GM18498 (cell line): ENCODE measurements around the gene BNIP5.

ENCODE experiments used
- ATAC-seq: cut with Tn5 transposase; IDR thresholded peaks from one replicate; pipeline ENCODE4 v1.9.1; 2021; ENCODE audit warnings: mild to moderate bottlenecking, moderate library complexity; ENCODE audit not compliant: unreplicated experiment

Gene BNIP5

GRCh38 chr6:36301085-36301658, 35.5 kb downstream of the BNIP5 start:
- ATAC-seq, result no peak

- no peak for ATAC-seq
These were observed 38.7 kb downstream of the BNIP5 start for GRCh38 chr6:36298027-36298426.

- no peak for ATAC-seq
These were observed 39.2 kb downstream of the BNIP5 start for GRCh38 chr6:36297511-36297910.

GRCh38 chr6:36297051-36297450, 39.6 kb downstream of the BNIP5 start:
- ATAC-seq, result no peak

GRCh38 chr6:36296240-36296639, 40.4 kb downstream of the BNIP5 start:
- ATAC-seq, result no peak

- no peak for ATAC-seq
These were observed 44.5 kb downstream of the BNIP5 start for GRCh38 chr6:36292170-36292569.

GRCh38 chr6:36290668-36291620, 45.7 kb downstream of the BNIP5 start:
- no peak for ATAC-seq

- no peak for ATAC-seq
These were observed 47.3 kb downstream of the BNIP5 start for GRCh38 chr6:36289281-36289878.

GRCh38 chr6:36286858-36287257, 49.8 kb downstream of the BNIP5 start:
- no peak for ATAC-seq

- no peak for ATAC-seq
These were observed 50.9 kb downstream of the BNIP5 start for GRCh38 chr6:36285797-36286196.

- ATAC-seq, result no peak
These were observed 51.5 kb downstream of the BNIP5 start for GRCh38 chr6:36285187-36285671.

- ATAC-seq, result no peak
These were observed 52.3 kb downstream of the BNIP5 start for GRCh38 chr6:36284359-36284758.

GRCh38 chr6:36283608-36284007, 53.1 kb downstream of the BNIP5 start:
- no peak for ATAC-seq

- ATAC-seq, result no peak
These were observed 55.7 kb downstream of the BNIP5 start for GRCh38 chr6:36280983-36281382.

- ATAC-seq, result no peak
These were observed 56.2 kb downstream of the BNIP5 start for GRCh38 chr6:36280467-36280866.

GRCh38 chr6:36277946-36278470, 58.7 kb downstream of the BNIP5 start:
- no peak for ATAC-seq

- no peak for ATAC-seq
These were observed 59.8 kb downstream of the BNIP5 start for GRCh38 chr6:36276581-36277536.

GRCh38 chr6:36273802-36274514, 62.7 kb downstream of the BNIP5 start:
- no peak for ATAC-seq

GRCh38 chr6:36273067-36273466, 63.6 kb downstream of the BNIP5 start:
- no peak for ATAC-seq

GRCh38 chr6:36272234-36272633, 64.5 kb downstream of the BNIP5 start:
- ATAC-seq, result no peak
